ENCODE data around the gene ASIP.
"Not testable (repeated sequence)": the region's sequence is repeated elsewhere in the genome, so short reads cannot be mapped to it uniquely, and the experiment has no call there.

The ASIP gene

GRCh38 chr20:34240693-34241615, at the start of gene ASIP:
ASIP (plus strand) TSS chr20:34241423; CDS start chr20:34260375, 18,952 bp downstream.
- DNase-seq (ENCODE audit: low read depth in 2 of 2) = no peak

GRCh38 chr20:34193051-34193450, 48.2 kb upstream of the ASIP start:
- no peak for DNase-seq (ENCODE audit: low read depth in 2 of 2)

- no peak for DNase-seq (ENCODE audit: low read depth in 2 of 2)
These were observed 42.0 kb upstream of the ASIP start for GRCh38 chr20:34199183-34199582.

GRCh38 chr20:34200023-34200422, 41.2 kb upstream of the ASIP start:
- no peak for DNase-seq (ENCODE audit: low read depth in 2 of 2)

GRCh38 chr20:34201531-34201930, 39.7 kb upstream of the ASIP start:
- no peak for DNase-seq (ENCODE audit: low read depth in 2 of 2)

GRCh38 chr20:34205172-34205880, 35.9 kb upstream of the ASIP start:
- DNase-seq (ENCODE audit: low read depth in 2 of 2) = not testable (repeated sequence)

GRCh38 chr20:34209111-34209510, 32.1 kb upstream of the ASIP start:
- no peak for DNase-seq (ENCODE audit: low read depth in 2 of 2)

GRCh38 chr20:34210271-34210670, 31.0 kb upstream of the ASIP start:
- DNase-seq (ENCODE audit: low read depth in 2 of 2) = no peak

- no peak for DNase-seq (ENCODE audit: low read depth in 2 of 2)
These were observed 29.6 kb upstream of the ASIP start for GRCh38 chr20:34211591-34211990.

- DNase-seq (ENCODE audit: low read depth in 2 of 2) = no peak
These were observed 28.0 kb upstream of the ASIP start for GRCh38 chr20:34213213-34213612.

- DNase-seq (ENCODE audit: low read depth in 2 of 2) = no peak
These were observed 25.4 kb upstream of the ASIP start for GRCh38 chr20:34215711-34216381.

GRCh38 chr20:34216382-34216742, 24.9 kb upstream of the ASIP start:
- DNase-seq (ENCODE audit: low read depth in 2 of 2) = no peak

GRCh38 chr20:34220561-34220960, 20.7 kb upstream of the ASIP start:
- no peak for DNase-seq (ENCODE audit: low read depth in 2 of 2)

- no peak for DNase-seq (ENCODE audit: low read depth in 2 of 2)
These were observed 19.0 kb upstream of the ASIP start for GRCh38 chr20:34222208-34222607.

GRCh38 chr20:34224251-34224650, 17.0 kb upstream of the ASIP start:
- not testable (repeated sequence) for DNase-seq (ENCODE audit: low read depth in 2 of 2)

- DNase-seq (ENCODE audit: low read depth in 2 of 2) = no peak
These were observed 9.6 kb upstream of the ASIP start for GRCh38 chr20:34231634-34232033.

- DNase-seq (ENCODE audit: low read depth in 2 of 2) = no peak
These were observed 8.6 kb upstream of the ASIP start for GRCh38 chr20:34232494-34233087.

GRCh38 chr20:34233687-34234086, 7.5 kb upstream of the ASIP start:
- no peak for DNase-seq (ENCODE audit: low read depth in 2 of 2)

- DNase-seq (ENCODE audit: low read depth in 2 of 2) = no peak
These were observed 5.3 kb upstream of the ASIP start for GRCh38 chr20:34235875-34236274.

GRCh38 chr20:34237942-34238341, 3.3 kb upstream of the ASIP start:
- no peak for DNase-seq (ENCODE audit: low read depth in 2 of 2)

- DNase-seq (ENCODE audit: low read depth in 2 of 2) = no peak
These were observed 1.1 kb upstream of the ASIP start for GRCh38 chr20:34240121-34240520.

GRCh38 chr20:34242015-34242414, 792 bp downstream of the ASIP start:
- not testable (repeated sequence) for DNase-seq (ENCODE audit: low read depth in 2 of 2)

Data from stimulated activated CD8-positive, alpha-beta memory T cell treated with anti-CD3 and anti-CD28 coated beads, Interleukin-7, amount 100 ng/mL, for 1 hour (primary cell).